Raji (cell line): ENCODE measurements around the gene NBAS.

Experiments
- POLR2A ChIP-seq: IDR thresholded peaks from 2 replicates; pipeline ENCODE4 v1.6.1; 2011; ENCODE audit warnings: low read depth, low read length, control low read depth; ENCODE audit not compliant: insufficient read depth

Gene NBAS

DNA sequence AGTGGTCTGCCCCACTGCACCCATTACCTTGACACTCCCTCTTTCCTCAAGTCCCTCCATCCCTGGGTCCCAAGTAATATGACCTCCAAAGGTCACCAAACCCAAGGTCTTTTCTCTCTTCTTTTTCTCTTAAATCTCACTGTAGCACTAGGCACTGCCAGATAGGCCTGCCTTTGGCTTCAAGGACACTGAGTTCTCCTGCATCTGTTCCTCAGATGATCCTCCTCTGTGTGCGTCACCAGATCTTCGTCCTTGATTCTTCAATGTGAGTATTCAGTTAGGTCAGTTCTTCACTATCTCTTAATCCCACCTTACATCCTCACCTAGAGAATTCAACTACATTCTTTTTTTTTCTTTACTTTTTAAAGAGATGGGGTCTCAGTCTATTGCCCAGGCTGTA is 249.2 kb downstream of the NBAS start:
- no peak for TF ChIP-seq POLR2A

DNA sequence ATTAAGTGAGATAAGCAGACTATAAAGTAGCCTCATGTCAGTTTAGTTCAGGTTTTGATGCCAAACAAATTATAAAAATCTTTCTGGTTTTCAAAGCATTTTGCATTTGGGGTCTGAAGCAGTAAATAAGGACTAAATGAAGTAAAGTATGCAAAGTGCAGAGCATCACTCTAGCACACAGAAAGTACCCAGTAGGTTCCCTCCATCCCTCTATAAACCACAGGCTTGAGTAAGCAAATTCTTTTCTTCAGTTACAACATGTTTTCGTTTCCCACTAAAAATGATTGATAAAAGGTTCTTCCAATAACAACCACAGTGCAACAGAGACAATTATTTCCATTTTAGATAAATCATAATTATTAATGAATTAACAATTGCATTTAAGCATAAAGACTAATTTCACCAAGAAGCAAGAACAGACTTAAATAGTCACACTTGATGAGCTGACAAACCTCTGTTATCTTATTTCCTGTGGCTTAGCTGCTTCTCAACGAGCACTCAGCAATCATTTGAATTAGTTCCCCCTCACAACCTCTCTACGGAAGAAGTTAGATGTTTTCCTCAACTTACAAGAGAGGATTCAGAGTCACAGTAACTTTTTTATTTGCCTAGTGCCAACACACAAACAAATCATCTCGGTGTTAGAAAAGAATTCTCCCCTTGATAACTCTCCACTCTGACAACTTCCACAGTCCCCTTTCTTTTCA is 249.8 kb downstream of the NBAS start:
- no peak for TF ChIP-seq POLR2A

DNA sequence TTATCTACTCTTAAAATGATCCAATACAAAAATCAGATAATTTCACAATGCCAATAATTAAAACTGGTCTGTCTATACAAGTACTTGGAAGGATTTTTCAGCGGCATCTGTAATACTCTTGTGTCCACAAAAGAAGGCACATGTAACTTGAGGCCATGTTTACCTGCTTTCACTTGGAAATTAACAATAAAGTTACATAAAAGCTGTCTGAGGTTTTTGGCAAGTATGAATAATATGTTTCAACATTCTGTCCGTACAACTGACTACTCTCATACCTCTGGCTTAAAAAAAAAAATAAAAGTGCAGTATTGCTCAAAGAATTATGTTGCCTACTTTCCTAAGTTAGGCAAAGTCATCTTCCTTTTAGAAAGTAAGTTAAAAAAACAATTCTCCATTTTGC is 253.6 kb downstream of the NBAS start:
- TF ChIP-seq POLR2A: no peak

DNA sequence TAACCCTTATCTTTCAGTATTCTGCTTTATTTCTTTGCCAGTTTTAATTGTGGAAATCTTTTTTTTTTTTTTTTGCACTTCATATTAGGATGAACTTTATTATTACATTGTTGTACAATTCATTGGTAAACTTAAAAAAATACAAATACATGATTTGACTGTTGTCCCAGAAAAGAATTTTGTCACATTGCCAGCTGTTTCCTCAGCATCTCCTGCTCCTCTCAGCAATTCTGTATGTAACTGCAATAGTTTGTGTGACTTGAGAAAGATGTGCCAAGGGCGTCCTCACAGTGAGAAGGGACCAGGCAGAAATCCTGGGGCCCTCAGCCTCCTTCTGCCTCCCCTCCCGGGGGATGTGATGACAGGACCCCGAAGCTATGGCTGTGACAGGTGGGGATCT is 254.4 kb downstream of the NBAS start:
- no peak for TF ChIP-seq POLR2A

DNA sequence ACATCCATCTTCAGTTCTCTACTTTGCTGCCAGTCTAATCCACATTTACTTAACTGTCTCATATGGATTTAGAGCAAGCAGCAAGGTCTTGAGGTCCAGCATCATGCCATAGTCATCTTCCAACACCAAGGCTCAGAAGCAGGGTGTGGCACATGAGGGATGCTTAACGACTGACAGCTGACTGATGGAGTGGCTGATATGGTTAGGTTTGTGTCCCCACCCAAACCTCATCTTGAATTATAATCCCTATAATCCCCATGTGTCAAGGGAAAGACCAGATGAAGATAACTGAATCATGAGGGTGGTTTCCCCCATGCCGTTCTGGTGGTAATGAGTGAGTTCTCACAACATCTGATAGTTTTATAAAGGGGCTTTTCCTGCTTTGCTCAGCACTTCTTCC is 257.3 kb downstream of the NBAS start:
- no peak for TF ChIP-seq POLR2A

DNA sequence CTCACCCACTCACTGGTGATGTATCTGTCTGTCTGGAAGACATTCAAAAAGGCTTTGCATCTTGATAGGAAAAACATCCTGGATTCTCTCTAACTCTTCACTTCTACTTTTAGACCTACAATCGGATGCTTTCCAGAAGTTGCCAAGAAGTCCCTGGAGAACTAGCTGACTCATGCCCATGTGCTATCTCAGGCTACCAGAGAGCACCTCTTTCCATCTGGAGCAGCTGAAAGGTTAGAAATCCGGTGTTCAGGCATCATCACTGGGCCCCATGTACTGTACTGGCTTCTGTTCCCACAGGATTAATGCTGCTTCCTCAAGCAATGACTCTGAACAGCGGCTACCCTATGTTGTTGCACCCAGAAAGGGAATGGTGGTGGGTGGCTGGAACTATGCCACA is 259.0 kb downstream of the NBAS start:
- no peak for TF ChIP-seq POLR2A

DNA sequence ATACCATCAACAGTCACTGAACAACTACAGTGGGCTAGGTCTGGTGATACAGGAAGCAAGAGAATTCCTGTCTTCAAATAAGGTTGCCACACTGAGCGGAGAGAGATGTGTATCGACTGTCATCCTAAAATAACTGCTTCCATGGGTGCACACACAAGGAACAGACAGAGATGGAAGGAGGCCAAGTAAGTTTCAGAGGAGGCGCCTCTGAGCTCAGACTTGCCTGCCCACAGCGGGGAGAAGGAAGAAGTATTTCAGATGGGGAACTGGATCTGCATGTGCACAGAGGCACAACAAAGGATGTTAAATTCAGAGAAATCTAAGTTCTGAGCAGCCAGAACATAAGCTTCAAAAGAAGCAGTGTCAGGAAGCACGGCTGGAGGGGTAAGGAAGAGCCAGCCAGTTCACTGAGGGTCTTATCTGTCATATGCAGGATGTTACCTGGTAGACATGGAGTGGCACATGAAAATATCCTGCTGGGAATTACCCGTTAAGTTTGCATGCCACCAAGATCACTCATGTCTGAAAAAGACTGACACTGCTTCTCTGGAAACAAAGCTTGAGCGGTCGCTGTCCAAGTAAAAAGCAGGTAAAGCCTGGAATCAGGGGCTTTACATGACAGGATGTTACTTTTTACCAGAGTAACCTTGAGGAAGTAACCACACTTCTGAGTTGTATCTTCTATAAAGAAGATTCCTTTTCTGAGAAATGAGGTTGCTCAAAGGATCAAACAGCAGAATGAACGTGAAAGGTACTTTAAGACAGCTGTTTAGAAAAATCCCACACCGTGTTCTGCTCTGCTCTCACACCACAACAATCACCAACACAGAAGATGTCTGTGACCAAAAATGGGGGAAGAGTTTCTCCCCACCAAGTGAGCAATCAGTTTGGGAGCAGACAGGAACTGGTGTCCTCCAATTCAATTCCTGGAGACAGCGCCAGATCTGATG is 260.2 kb downstream of the NBAS start:
- no peak for TF ChIP-seq POLR2A

DNA sequence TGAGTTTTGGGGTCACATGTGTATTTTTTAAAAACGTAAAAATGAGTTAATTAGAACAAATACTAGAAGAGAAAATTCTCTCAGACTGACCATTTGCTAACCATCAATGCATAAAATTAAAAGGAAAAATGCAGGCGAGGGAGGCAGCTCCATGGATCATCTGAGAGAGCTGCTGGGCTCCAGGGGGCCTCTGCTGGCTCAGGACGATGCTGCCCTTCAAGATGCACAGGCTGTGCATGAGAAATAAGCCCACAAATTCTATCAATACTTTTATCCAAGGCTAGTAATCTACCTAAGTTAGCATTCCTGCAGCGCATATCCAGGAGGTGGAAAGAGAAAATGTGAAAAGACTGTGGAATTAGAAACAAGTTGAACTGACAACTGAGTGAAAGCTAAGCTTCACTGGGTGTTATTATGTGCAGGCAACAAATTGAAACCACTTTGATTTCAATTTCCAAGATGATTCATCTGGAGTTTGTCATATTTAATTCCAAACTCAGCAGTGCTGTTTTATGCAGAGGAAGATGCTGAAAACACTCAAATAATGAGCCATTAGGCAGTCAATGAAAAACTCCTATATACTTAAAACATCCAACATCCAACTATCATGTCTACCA is 261.1 kb downstream of the NBAS start:
- TF ChIP-seq POLR2A: no peak

DNA sequence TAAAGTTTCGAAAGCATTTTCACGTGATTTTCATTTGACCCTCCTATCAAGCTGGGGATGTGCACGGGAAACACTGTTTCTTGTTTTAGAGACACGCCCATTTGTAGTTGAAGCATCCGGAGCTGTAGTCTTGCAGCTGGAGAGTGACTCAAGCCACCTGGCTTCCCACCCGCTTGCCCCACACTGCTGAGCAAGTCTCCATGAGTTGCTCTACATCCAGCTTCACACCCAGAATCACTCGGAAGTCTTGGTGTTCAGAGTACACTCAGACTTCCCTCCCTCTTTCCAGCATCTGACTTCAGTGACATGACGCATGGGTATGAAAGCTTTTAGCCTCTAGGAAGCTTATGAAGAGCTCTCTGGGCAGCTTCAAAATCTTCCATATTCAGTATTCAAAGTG is 262.4 kb downstream of the NBAS start:
- TF ChIP-seq POLR2A: no peak

DNA sequence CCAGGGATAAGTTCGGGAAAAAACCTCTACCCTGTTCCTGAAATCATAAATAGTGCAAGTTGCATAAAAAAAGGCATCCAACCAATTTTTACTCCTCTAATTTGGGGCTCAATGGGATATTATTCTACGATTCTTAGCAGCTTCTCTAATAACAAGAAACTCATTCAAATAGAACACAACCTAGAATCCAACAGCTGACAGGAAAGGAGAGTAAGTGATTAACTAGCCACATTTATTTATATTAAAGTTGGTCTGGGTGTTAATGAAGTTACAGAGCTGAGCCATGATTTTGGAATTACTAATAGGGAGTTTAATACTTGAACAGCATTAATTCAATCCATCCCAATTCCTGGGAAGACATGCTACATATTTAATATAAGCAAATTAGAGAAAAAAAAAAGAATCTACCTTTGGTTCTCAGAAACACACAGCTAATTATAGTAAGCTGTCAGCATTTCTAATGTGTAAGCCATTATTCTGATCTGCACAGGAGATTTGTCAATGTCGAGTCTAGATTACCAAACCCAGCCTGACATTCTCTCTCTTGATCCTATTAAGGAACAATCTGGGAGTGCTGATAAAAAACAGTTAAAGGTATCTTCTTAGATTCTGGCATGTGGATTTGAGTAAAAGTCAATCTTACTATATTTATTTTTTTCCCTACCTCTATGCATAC is 267.7 kb downstream of the NBAS start:
- no peak for TF ChIP-seq POLR2A

DNA sequence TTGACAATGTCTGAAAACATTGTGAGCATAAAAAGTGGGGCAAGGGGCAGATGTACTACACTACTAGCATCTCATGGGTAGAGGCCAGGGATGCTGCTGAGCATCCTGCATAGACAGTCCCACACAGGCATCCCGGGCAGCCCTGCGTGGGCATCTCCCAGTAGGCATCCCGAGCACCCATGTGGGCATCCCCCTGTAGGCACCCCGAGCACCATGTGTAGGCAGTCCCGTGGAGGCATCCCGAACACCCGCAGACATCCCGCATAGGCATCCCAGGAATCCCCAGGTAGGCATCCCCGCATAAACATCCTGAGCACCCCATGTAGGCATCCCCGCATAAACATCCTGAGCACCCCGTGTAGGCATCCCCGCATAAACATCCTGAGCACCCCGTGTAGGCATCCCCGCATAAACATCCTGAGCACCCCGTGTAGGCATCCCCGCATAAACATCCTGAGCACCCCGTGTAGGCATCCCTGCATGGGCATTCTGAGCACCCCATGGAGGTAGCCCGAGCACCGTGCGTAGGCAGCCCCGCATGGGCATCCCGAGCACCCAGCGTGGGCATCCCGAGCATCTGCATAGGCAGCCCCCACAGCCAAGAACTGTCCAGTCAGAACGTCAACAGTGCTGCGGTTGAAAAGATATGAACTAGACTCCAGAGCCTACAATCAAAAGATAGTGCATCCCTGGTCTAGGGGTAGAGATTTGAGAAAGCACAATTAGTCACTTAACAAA is 273.5 kb downstream of the NBAS start:
- no peak for TF ChIP-seq POLR2A

DNA sequence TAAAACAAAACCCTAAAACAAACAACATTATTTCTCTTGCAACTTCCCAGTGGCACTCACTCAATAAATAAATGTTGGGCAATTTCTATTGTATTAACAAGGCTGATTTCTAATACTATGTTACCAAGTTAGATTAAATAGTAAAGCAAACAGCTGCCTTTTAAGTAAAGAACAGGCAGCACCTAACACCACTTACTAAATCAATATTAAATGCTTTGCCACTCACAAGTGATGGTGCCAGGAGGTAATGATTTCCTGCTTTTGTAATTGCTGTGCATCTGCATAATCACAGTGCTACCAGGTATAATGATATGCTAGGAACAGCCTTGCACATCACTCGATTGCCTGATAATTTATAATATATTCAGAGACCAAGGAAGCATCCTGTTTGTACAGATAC is 276.5 kb downstream of the NBAS start:
- no peak for TF ChIP-seq POLR2A

DNA sequence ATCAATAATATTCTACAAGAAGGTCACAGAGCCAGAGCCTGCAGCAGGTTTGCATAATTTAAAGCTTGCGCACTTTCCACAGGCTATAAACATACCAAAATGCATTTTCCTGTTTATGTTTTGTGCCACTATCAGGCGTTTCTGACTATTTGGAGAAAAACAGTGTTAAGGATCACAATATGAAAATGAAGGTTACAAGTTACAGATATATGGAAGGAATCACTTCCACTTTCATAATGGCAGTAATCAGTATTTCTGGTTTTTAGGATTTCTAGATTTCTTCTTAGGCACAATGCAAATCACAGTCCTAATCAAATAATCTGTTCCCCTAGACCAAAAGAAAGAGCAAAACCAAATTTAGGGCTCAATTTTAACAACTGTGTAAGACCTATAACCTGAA is 279.5 kb downstream of the NBAS start:
- no peak for TF ChIP-seq POLR2A

DNA sequence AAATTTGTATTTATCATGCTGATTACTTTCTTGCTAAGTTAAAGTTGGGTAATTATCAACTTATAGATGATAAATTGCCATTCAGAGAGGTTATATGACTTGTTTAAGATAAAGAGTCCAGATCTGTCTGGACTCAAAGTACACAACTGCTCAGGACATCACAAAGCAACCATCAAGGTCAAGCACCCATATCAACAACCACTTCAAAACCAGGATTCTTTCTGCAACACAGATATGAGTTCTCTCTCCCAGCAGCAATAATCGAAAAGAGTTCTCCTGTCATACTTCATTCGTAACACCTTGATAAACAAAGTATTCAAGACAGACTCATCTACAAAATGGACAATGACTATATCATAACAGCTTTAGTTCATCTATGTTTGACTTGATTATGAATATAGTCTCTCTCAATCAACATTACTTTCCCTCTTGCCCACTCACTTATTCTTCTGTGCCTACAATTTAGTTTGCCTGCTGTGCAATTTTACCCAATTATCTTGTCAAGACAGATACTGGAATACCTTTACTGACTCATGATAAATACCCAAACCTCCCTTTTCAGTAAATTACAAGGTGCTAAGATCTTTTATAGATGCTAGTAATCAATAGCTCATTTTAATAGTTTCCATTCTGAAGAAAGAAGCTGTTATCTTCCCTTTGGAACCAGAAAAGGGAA is 281.8 kb downstream of the NBAS start:
- no peak for TF ChIP-seq POLR2A
